Ramos (cell line): ENCODE results near the gene COMTD1.
"Not testable (repeated sequence)": the region's sequence is repeated elsewhere in the genome, so short reads cannot be mapped to it uniquely, and the experiment has no call there.

Experiments
- in situ Hi-C: fragments of 300-500 bp; cut with MboI; formaldehyde crosslinking; loops from one replicate; pipeline ENCODE4 v1.14.3; 2022; ENCODE audit warnings: low sequenced_read_pairs; ENCODE audit not compliant: unreplicated experiment

COMTD1 gene

DNA sequence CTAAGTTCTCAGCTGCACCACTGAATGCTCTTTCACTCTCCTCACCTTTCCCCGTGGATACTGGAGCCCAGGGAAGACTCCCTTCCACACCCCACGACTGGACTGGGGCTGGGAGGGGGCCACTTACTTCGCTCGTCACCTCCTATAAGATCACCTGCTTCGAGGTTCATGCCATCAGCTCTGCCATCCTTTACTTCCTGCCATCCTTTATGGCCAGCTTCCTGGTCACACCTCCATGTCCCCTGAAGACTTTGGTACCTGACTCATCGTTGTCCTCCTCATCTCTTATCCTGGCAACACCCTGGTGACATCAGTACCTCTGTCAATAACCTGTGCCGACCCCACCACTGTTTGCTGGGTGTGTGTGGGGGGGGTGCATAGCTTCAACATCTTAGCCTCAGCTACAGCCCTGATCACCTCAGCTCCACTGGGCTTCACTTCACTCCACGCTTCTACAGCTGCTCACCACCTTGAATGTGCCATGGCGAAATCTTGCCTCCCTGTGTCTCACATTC is 33.9 kb downstream of the COMTD1 start:
- in situ Hi-C loops, result no loop called here

DNA sequence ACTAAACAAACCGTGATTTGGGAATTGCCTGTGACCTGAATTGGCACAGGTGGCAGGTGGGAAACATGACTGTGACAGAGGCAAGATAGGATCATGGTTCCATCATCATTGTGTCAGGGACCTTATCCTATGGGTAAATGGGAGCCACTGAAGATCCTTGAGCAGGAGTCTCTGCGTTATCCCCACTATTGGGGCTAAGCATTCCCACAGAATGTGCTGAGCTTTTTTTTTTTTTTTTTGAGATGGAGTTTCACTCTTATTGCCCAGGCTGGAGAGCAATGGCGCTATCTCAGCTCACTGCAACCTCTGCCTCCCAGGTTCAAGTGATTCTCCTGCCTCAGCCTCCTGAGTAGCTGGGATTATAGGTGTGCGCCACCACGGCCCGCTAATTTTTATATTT is 35.8 kb downstream of the COMTD1 start:
- in situ Hi-C loops, result not testable (repeated sequence)

GRCh38 chr10:75197906-75198305 is 37.9 kb downstream of the COMTD1 start:
- in situ Hi-C loops, result no loop called here

DNA sequence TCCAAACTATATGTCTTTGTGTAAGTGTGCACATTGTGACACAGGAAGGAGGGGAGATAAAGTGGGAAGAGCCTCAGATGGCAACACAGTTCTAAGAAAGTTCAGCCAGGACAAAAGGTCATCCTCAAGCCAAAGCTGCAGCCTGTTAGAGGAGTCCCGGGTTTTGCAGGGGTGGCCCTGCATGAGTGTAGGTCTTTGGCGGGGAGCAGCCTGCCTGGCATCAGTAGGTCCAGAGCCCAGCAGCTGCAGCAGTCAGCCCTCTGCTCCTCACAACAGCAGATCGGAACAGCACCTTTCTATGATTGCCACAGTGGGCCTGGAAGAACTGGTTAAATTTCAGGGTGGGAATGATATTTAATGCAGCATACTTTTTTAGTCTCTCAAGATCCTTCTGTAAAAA is 38.7 kb downstream of the COMTD1 start:
- in situ Hi-C loops, result no loop called here

- in situ Hi-C loops, result no loop called here
Measured at GRCh38 chr10:75195035-75195763, 40.6 kb downstream of the COMTD1 start.

DNA sequence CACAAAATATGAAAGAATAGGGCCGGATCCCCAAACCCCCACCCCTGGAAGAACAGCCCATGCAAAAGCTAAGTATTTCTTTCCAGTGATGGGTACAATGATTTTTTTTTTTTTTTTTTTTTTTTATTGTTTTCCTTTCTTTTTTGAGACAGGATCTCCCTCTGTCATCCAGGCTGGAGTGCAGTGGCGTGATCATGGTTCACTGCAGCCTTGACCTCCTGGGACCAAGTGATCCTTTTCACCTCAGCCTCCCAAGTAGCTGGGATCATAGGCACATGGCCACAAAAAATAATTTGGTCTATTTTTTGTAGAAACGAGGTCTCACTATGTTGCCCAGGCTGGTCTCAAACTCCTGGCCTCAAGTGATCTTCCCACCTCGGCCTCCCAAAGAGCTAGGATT is 41.1 kb downstream of the COMTD1 start:
- in situ Hi-C loops, result not testable (repeated sequence)

GRCh38 chr10:75191821-75192568 is 43.8 kb downstream of the COMTD1 start:
- in situ Hi-C loops, result no loop called here

DNA sequence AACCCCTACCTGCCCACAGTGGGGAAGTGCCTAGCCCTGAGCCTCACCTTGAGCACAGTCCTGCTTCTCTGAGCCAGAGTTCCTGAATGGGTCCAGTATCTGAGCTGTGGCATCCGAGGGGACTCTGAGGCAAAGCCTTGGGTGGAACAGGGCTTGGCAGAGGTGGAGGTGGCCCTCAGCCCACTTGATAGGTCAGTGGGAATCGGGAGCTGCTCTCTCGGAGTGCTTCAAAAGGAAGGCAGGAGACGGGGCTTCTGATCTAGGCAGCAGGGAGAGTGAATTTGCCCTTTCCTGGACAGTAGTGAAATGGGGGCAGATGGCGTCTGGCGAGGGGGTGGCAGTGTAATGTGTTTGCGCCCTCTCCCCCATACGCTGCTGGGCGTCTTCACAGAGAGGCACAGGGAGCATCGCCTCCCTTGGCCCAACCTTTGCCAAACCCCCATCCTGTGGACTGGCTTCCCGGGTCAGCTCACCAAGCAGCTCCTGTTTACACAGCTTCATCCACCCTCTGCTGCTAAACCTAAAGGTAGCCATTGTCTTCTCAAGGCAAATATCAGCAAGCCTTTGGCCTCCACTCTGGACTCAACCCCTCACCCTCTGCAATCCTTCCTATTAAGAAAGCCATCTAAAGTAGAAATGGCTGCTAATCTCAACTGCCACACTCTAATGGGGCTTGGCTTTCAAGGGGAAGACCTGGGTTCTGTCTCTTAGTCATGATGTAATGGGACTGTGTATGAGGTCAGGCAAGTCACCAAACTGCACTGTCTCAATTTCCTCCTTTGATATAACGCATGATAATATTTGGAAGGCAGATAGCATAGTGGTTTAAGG is 46.3 kb downstream of the COMTD1 start:
- in situ Hi-C loops, result no loop called here

- in situ Hi-C loops, result not testable (repeated sequence)
Measured at GRCh38 chr10:75188522-75188921, 47.2 kb downstream of the COMTD1 start.

GRCh38 chr10:75187961-75188426 is 47.8 kb downstream of the COMTD1 start:
- in situ Hi-C loops, result no loop called here

GRCh38 chr10:75186310-75186709 is 49.4 kb downstream of the COMTD1 start:
- in situ Hi-C loops, result no loop called here
